LNCAP (cell line): Measurements from ENCODE around the gene RERE.

ENCODE experiments used
- CTCF ChIP-seq: fragments of 450-650 bp; IDR thresholded peaks from 2 replicates; pipeline ENCODE4 v1.5.1; 2017; ENCODE audit warnings: mild to moderate bottlenecking

RERE gene

GRCh38 chr1:8483586-8483985 is 333.9 kb downstream of the RERE start:
- TF ChIP-seq CTCF = no peak

GRCh38 chr1:8482979-8483381 is 334.5 kb downstream of the RERE start:
- TF ChIP-seq CTCF = no peak

GRCh38 chr1:8481650-8482380 is 335.6 kb downstream of the RERE start:
- no peak for TF ChIP-seq CTCF

- TF ChIP-seq CTCF = no peak
These were observed 338.9 kb downstream of the RERE start for GRCh38 chr1:8478566-8478965.

- TF ChIP-seq CTCF = no peak
These were observed 339.5 kb downstream of the RERE start for GRCh38 chr1:8477983-8478362.

- no peak for TF ChIP-seq CTCF
These were observed 340.1 kb downstream of the RERE start for GRCh38 chr1:8477166-8477982.

GRCh38 chr1:8476006-8476405 is 341.4 kb downstream of the RERE start:
- TF ChIP-seq CTCF = no peak
